Endothelial cell of umbilical vein (primary cell): ENCODE data around the gene SGTB. TPM values are rescaled to one million over a fixed set of nuclear protein-coding genes. Genes with fewer than 3 reads are reported as not detected.

Experiments
- BruUV-seq: library from RNA; stranded (reverse); fragments of 400-500 nt; replicated peaks from 2 replicates; lab custom pipeline; 2021; lab: Mats Ljungman, UMichigan
- CTCF ChIA-PET: fragments of 300-600, 350-600 bp; sonication (Branson Sonifier 250); formaldehyde crosslinking; loops from one replicate; lab custom pipeline; 2021; ENCODE audit warnings: antibody characterized with exemption, inconsistent platforms; lab: Charles Lee
- POLR2A ChIA-PET: fragments of 300-600, 350-600 bp; sonication (Branson Sonifier 250); formaldehyde crosslinking; loops from one replicate; lab custom pipeline; 2021; ENCODE audit warnings: antibody characterized with exemption, inconsistent platforms; lab: Charles Lee
- DNase-seq: peaks from one replicate; pipeline ENCODE4 v3.0.0-alpha.2; 2011; ENCODE audit warnings: low read depth, low spot score
- FAIRE-seq: peaks from 2 replicates; lab custom pipeline; 2011; peaks lifted over from hg19 to GRCh38; lab: Jason Lieb, UNC
- H2AFZ ChIP-seq: 2 replicates; pipeline ENCODE4 v1.6.0; 2012; ENCODE audit warnings: low read depth, low read length, control low read depth, inconsistent platforms
- H3K27ac ChIP-seq: 2 replicates; pipeline ENCODE4 v1.5.1; 2011; ENCODE audit warnings: low read depth, mild to moderate bottlenecking, control low read depth, low read length, moderate library complexity; ENCODE audit not compliant: insufficient read depth
- H3K27me3 ChIP-seq, 2 experiments: 2 replicates each; pipeline versions ENCODE4 v1.6.0 to v1.6.1; 2011; ENCODE audit warnings: low read length in 2 of 2, mixed read lengths in 1 of 2; ENCODE audit not compliant: control insufficient read depth in 2 of 2, insufficient read depth in 2 of 2
- H3K36me3 ChIP-seq, 2 experiments: 2 replicates in 1 of 2; 3 replicates in 1 of 2; pipeline ENCODE4 v1.5.1; 2011; ENCODE audit warnings: low read length in 2 of 2, mild to moderate bottlenecking in 1 of 2, moderate library complexity in 1 of 2; ENCODE audit not compliant: control insufficient read depth in 2 of 2, insufficient read depth in 2 of 2; ENCODE audit errors: extremely low read depth in 1 of 2
- H3K4me1 ChIP-seq: 3 replicates; pipeline ENCODE4 v1.5.1; 2011; ENCODE audit warnings: mild to moderate bottlenecking, low read length; ENCODE audit not compliant: control insufficient read depth, insufficient read depth; ENCODE audit errors: extremely low read depth
- H3K4me2 ChIP-seq: 2 replicates; pipeline ENCODE4 v1.6.1; 2011; ENCODE audit warnings: low read length, control low read depth, mixed read lengths; ENCODE audit not compliant: insufficient read depth
- H3K4me3 ChIP-seq, 3 experiments: fragments of 200-600 bp in 1 of 3; sonication (generic), shearing (Covaris generic) in 1 of 3; replicated peaks in 1 of 3; 2 replicates each; pipeline ENCODE4 v1.5.1; 2011 to 2016; ENCODE audit warnings: control low read depth in 3 of 3, low read length in 3 of 3, mild to moderate bottlenecking in 2 of 3, inconsistent platforms in 1 of 3, low read depth in 1 of 3, moderate library complexity in 1 of 3; ENCODE audit not compliant: insufficient read depth in 1 of 3
- H3K79me2 ChIP-seq: 2 replicates; pipeline ENCODE4 v1.6.0; 2012; ENCODE audit warnings: low read length, inconsistent platforms; ENCODE audit not compliant: control insufficient read depth, insufficient read depth
- H3K9ac ChIP-seq: replicated peaks from 2 replicates; pipeline ENCODE3; 2011; ENCODE audit warnings: low read length, control low read depth; ENCODE audit not compliant: insufficient read depth; ENCODE audit errors: extremely low read depth
- H3K9me1 ChIP-seq: replicated peaks from 3 replicates; pipeline ENCODE4 v1.6.0; 2011; ENCODE audit warnings: mild to moderate bottlenecking, low read length; ENCODE audit not compliant: control insufficient read depth, insufficient read depth; ENCODE audit errors: extremely low read depth
- H3K9me3 ChIP-seq: replicated peaks from 2 replicates; pipeline ENCODE4 v1.5.1; 2012; ENCODE audit warnings: low read length, inconsistent platforms; ENCODE audit not compliant: control insufficient read depth, insufficient read depth
- H4K20me1 ChIP-seq: replicated peaks from 2 replicates; pipeline ENCODE3; 2011; ENCODE audit warnings: mild to moderate bottlenecking, low read length; ENCODE audit not compliant: control insufficient read depth, insufficient read depth; ENCODE audit errors: extremely low read depth
- EZH2 ChIP-seq: IDR thresholded peaks from 2 replicates; pipeline ENCODE4 v1.6.1; 2012; ENCODE audit warnings: borderline replicate concordance, low read depth, mild to moderate bottlenecking, moderate library complexity, low read length, inconsistent platforms; ENCODE audit not compliant: severe bottlenecking
- FOS ChIP-seq: IDR thresholded peaks from 2 replicates; pipeline ENCODE4 v1.6.1; 2011; ENCODE audit warnings: mild to moderate bottlenecking, low read length, moderate library complexity, borderline replicate concordance; ENCODE audit not compliant: insufficient read depth
- GATA2 ChIP-seq: IDR thresholded peaks from 2 replicates; pipeline ENCODE4 v1.7.0; 2011; ENCODE audit warnings: low read depth, mild to moderate bottlenecking, moderate library complexity, mixed read lengths, low read length; ENCODE audit not compliant: insufficient read length, insufficient read depth
- JUN ChIP-seq: IDR thresholded peaks from 2 replicates; pipeline ENCODE4 v1.6.1; 2011; ENCODE audit warnings: borderline replicate concordance, low read depth; ENCODE audit not compliant: insufficient read length, insufficient read depth
- MYC ChIP-seq: IDR thresholded peaks from one replicate; pipeline ENCODE4 v1.6.1; 2011; ENCODE audit warnings: mild to moderate bottlenecking, low read depth, low read length
- POLR2A ChIP-seq: IDR thresholded peaks from 2 replicates; pipeline ENCODE4 v1.6.1; 2012; ENCODE audit warnings: low read depth, mild to moderate bottlenecking, control low read depth, low read length
- POLR2AphosphoS5 ChIP-seq: IDR thresholded peaks from 2 replicates; pipeline ENCODE4 v1.6.1; 2012; ENCODE audit warnings: low read depth, mild to moderate bottlenecking, control low read depth, low read length, moderate library complexity; ENCODE audit not compliant: insufficient read depth
- dilution Hi-C: fragments of 300-500 bp; cut with MboI; formaldehyde crosslinking; loops from one replicate; pipeline ENCODE4 v1.15.0; 2019; ENCODE audit warnings: low sequenced_read_pairs; ENCODE audit not compliant: extremely low pct_ligation_motif_present
- intact Hi-C: fragments of 100-400 bp; cut with micrococcal nuclease; formaldehyde crosslinking; loops from one replicate; pipeline ENCODE4 v1.10.0; 2022
- polyA plus RNA-seq, 4 experiments: library from polyadenylated mRNA; depleted of rRNA in 3 of 4; stranded (reverse) in 3 of 4; unstranded in 1 of 4; fragments of >200 nt; gene quantifications; 2 replicates each; pipeline versions ENCODE4 v1.2.1 to v1.2.3, GENCODE V29; 2011 to 2012; ENCODE audit warnings: missing spikeins in 1 of 4
- total RNA-seq: library from RNA; stranded (reverse); gene quantifications from 2 replicates; pipeline ENCODE4 v1.2.3, GENCODE V29; 2021
- TF ChIP-seq, protein P1 (sequence below), 2 donors: IDR thresholded peaks; 1 replicate in 1 of 2; 2 replicates in 1 of 2; pipeline ENCODE4 v1.5.1; 2011; ENCODE audit warnings: low read length in 2 of 2, mild to moderate bottlenecking in 2 of 2, moderate library complexity in 2 of 2, control low read depth in 1 of 2, inconsistent platforms in 1 of 2, low read depth in 1 of 2; ENCODE audit not compliant: insufficient read depth in 1 of 2; ENCODE audit errors: extremely low read depth in 1 of 2
- TF ChIP-seq, protein P2 (sequence below): IDR thresholded peaks from 2 replicates; pipeline ENCODE4 v1.6.1; 2011; ENCODE audit not compliant: insufficient read depth, insufficient read length

Gene SGTB
- total and polyA plus RNA-seq, 2 donors (not counting 3 experiments of a cell fraction or from before 2014, with no cell fraction given): 3.1 to 14.1 TPM

DNA sequence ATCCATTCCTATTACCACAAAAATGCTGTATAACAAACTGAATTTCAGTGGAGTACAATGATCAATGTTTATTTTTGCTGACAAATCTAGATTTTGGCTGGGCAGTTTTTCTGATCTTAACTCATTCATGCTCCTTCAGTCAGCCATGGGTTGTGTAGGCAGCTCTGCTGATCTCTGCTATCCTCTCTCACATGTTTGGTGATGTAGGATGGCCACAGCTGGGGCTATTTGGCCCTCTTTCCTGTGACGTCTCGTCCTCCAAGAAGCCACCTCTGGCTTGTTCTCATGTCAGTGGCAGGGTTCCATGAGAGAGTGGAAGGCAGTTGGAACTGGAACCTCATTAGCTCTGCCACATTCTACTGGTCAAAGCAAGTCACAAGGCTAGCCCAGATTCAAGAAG is 9.0 kb upstream of the SGTB start:
- DNase-seq (no peak), FAIRE-seq (no peak)
- H3K4me2 ChIP-seq: no peak overlapping the region
- dilution Hi-C loops (no loop called here), intact Hi-C loops (no loop called here)
- no peak overlapping the region for H3K9ac ChIP-seq
- no peaks in the 10 kb centered on the region for H3K36me3 ChIP-seq
- no peaks in the 10 kb centered on the region for H3K9me3 ChIP-seq
- peaks cover 3% of the 10 kb centered on the region for H4K20me1 ChIP-seq
- TF ChIP-seq FOS (no peak), POLR2AphosphoS5 (no peak), MYC (no peak), GATA2 (no peak), JUN (no peak), POLR2A (no peak), EZH2 (no peak)
- TF ChIP-seq, protein P1, sequence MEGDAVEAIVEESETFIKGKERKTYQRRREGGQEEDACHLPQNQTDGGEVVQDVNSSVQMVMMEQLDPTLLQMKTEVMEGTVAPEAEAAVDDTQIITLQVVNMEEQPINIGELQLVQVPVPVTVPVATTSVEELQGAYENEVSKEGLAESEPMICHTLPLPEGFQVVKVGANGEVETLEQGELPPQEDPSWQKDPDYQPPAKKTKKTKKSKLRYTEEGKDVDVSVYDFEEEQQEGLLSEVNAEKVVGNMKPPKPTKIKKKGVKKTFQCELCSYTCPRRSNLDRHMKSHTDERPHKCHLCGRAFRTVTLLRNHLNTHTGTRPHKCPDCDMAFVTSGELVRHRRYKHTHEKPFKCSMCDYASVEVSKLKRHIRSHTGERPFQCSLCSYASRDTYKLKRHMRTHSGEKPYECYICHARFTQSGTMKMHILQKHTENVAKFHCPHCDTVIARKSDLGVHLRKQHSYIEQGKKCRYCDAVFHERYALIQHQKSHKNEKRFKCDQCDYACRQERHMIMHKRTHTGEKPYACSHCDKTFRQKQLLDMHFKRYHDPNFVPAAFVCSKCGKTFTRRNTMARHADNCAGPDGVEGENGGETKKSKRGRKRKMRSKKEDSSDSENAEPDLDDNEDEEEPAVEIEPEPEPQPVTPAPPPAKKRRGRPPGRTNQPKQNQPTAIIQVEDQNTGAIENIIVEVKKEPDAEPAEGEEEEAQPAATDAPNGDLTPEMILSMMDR (IDR thresholded peaks at IDR 0.05; ENCODE audit: extremely low read depth in 1 of 2, insufficient read depth in 1 of 2, low read depth in 1 of 2, low read length in 2 of 2): no peak
- TF ChIP-seq, protein P2, sequence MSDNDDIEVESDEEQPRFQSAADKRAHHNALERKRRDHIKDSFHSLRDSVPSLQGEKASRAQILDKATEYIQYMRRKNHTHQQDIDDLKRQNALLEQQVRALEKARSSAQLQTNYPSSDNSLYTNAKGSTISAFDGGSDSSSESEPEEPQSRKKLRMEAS: no peak
- H3K9me1 ChIP-seq: no peaks in the 10 kb centered on the region
- peaks cover 37% of the 10 kb centered on the region for H3K4me1 ChIP-seq
- H3K27me3 ChIP-seq: no peaks in the 10 kb centered on the region
- ChIA-PET POLR2A (no interaction called here), CTCF (no interaction called here)
- H3K79me2 ChIP-seq: peaks cover 46% of the 10 kb centered on the region
- BruUV-seq: no TSS peak
- H3K4me3 ChIP-seq: no peak overlapping the region
- H3K27ac ChIP-seq: no peak overlapping the region
- H2AFZ ChIP-seq: no peak overlapping the region
